NCI-H1105 (cell line): Measurements from ENCODE around the gene ZNF443.
"Not testable (repeated sequence)": the region's sequence is repeated elsewhere in the genome, so short reads cannot be mapped to it uniquely, and the experiment has no call there.

Experiments
- DNase-seq: peaks from one replicate; lab custom pipeline; 2025; lab: John Stamatoyannopoulos, UW

Gene ZNF443

DNA sequence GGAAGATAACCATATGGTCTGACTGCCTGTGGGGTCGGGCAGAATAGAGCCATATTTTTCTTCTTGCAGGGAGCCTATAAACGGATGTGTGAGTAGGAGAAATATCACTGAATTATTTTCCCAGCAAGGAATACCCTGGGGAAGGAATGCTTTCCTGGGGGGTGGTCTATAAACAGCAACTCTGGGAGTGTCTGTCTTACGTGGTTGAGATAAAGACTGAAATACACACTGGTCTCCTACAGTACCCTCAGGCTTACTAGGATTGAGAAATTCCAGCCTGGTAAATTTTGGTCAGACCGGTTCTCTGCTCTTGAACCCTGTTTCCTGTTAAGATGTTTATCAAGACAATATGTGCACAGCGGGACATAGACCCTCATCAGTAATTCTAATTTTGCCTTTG, 23.5 kb downstream of the ZNF443 start:
- not testable (repeated sequence) for DNase-seq

DNA sequence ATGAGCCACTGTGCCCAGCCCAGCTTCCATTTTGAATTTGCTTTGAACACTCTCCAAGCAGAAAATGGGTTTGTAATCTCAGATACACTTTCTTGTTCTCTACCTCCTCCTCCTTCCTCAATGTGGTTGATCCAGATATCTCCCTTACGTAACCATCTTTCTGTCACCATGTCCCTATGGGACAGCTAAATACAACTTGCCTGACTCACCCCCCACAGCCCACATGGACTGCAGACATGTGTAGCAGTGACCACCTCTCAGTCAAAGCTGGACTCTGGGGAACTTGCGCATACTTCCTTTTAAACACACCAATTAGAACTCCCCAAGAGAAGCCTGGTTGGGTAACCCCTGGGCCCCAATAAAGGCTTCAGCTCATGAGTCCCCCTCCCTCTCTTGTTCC, 28.9 kb downstream of the ZNF443 start:
- no peak for DNase-seq

DNA sequence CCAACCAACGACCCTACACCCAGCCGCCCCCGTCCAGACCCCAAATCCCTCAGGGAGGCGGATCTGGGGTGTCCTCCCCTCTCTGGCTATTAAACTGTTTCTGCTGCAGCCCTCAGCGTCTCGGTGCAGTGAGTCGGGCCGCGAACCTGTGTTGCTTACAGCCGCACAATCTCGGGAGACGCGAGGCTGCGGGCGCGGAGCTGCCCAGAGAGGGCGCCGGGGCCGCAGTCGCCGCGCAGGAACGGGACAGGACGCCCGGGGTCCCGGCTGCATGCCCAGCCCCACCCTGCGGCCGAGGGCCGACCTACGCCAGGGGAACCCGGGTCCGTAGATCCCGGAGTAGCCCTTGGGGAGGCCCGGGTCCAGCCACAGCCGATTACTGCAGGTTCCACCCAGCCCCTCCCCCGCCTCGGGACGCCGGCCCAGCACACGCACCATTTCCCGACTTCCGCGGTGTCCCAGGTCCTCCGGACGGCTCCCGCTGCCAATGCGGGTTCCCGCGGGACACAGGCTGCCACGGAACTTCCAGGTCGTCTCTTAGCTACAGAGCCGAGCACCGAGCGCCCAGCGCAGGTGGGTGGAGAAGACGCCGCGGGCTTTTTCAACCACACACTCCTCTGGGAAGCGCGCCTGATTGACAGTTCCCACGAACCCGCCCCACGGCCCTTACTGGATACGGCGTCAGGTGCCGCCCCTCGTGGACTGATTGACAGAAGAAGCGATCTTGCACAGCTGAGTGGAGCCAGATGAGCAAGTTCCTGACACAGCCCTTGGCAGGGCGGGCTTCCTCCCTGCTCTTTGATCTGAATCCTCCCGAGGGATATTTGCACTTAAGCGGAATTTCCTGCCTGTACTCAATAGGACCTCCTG, 40.0 kb downstream of the ZNF443 start, which contains the start of gene ZNF799:
Gene ZNF799 (minus strand): TSS at position 639 of the 870 bp plus-strand sequence. CDS start 201 bp downstream, at position 438.
- peak; percentile 94 for DNase-seq

DNA sequence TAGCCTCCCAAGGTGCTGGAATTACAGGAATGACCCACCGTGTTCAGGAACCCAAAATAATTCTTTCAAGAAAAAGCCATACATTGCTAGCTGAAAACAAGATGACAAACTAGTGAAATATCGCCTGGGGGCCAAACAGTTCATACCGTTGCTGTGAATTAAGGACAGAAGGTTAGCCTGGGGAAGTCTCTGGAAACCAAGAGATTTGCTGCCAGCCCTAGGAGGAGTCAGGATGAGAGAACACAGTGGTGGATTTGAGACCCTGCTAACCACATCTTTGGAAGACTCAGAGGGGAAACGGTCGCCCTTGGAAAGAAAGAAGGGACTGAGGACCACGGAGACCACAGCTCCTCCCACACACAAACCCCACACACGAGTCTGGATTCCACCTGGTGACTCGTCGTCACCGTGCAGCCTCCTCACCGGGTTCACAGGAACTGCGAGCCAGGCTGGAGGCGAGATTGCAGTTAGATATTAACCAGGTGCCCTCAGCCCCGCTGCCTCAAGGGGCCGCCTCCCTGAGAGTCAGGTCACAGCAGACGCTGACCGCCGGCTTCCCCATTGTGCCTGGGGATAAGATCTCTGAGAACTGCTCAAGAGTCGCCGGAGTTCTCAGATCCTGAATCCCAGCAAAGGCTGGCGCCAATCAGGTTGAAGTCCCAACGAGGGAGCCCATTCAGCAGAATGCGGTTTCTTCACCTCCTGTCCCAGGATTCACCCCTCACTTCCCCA, 40.8 kb downstream of the ZNF443 start:
- peak; percentile 2 for DNase-seq

DNA sequence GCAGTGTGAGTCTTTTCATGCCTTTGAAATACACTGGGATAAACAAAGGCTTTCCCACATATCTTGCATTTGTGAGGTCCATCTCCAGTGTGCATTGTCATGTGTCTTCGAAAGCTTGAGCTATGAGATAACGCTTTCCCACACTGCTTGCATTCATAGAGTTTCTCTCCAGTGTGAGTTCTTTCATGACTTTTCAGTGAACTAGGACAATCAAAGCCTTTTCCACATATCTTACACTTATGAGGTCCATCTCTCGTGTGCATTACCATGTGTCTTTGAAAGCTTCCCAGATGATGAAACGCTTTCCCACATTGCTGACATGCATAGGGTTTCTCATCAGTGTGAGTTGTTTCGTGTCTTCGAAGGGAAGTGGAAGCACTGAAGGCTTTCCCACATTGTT, 49.7 kb downstream of the ZNF443 start:
- not testable (repeated sequence) for DNase-seq

DNA sequence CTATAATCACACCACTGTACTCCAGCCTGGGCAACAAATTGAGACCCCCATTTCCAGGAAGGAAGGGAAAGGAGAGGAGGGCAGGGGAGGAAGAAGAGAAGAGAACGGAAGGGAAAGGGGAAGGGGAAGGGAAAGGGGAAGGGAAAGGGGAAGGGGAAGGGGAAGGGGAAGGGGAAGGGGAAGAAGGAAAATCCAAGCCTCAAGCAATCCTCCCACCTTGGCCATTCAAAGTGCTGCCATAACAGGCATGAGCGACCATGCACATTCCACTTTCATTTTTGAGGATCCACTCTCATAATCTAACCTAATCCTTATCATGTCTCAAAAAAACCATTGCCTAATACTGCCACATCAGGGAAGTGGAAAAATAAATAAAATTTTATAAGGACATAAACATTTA, 54.5 kb downstream of the ZNF443 start:
- not testable (repeated sequence) for DNase-seq

DNA sequence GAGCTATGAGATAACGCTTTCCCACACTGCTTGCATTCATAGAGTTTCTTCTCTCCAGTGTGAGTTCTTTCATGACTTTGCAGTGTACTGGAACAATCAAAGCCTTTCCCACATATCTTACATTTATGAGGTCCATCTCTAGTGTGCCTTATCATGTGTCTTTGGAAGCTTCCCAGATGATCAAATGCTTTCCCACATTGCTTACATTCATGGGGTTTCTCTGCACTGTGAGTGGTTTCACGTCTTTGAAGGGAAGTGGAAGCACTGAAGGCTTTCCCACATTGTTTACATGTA, 60.4 kb downstream of the ZNF443 start:
- DNase-seq: no peak

DNA sequence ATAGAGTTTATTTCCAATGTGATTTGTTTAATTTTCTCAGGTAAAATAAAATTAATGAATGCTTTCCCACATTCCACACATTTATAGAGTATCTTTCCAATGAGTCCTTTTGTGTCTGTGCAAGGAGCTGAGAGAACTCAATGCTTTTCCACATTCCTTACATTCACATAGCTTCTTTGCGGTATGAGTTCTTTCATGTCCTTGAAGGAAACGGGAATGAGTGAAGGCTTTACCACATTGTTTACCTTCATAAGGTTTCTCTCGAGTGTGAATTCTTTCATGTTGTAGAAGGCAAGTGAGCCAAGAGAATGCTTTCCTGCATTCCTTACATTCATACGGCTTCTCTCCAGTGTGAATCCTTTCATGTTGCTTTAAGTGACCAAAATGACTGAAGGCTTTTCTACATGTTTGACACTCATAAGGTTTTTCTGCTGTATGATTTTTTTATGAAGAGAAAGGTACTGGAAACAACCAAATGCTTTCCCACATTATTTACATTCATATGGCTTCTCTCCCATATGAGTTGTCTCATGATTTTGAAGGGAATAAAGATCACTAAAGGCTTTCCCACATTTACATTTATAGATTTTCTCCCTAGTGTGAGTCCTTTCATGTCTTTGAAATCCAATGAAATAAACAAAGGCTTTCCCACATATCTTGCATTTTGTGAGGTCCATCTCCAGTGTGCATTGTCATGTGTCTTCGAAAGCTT, 60.9 kb downstream of the ZNF443 start:
- DNase-seq: no peak
